ENCODE measurements around the gene AGRN.
"Not testable (repeated sequence)": the region's sequence is repeated elsewhere in the genome, so short reads cannot be mapped to it uniquely, and the experiment has no call there.

The AGRN gene

GRCh38 chr1:1054099-1054700 is 34.3 kb downstream of the AGRN start:
- no peak for FAIRE-seq

- FAIRE-seq, result no peak
Observed at GRCh38 chr1:1054971-1055370, 35.1 kb downstream of the AGRN start.

- FAIRE-seq, result no peak
Observed at GRCh38 chr1:1055841-1056736, 36.2 kb downstream of the AGRN start.

- not testable (repeated sequence) for FAIRE-seq
Observed at GRCh38 chr1:1057769-1058087, 37.8 kb downstream of the AGRN start.

GRCh38 chr1:1058088-1058905 is 38.4 kb downstream of the AGRN start:
- FAIRE-seq, result no peak

- no peak for FAIRE-seq
Observed at GRCh38 chr1:1058921-1059493, 39.1 kb downstream of the AGRN start.

- no peak for FAIRE-seq
Observed at GRCh38 chr1:1059494-1060280, 39.8 kb downstream of the AGRN start.

- FAIRE-seq, result no peak
Observed at GRCh38 chr1:1060281-1061000, 40.5 kb downstream of the AGRN start.

- FAIRE-seq, result no peak
Observed at GRCh38 chr1:1061682-1062345, 41.9 kb downstream of the AGRN start.

GRCh38 chr1:1062348-1063163 is 42.6 kb downstream of the AGRN start:
- FAIRE-seq, result no peak

- FAIRE-seq, result no peak
Observed at GRCh38 chr1:1063261-1063944, 43.5 kb downstream of the AGRN start.

GRCh38 chr1:1063945-1064831 is 44.3 kb downstream of the AGRN start:
- FAIRE-seq, result no peak

- FAIRE-seq, result no peak
Observed at GRCh38 chr1:1065265-1065939, 45.5 kb downstream of the AGRN start.

GRCh38 chr1:1065940-1066304 is 46.0 kb downstream of the AGRN start:
- not testable (repeated sequence) for FAIRE-seq

- FAIRE-seq, result no peak
Observed at GRCh38 chr1:1066403-1067283, 46.7 kb downstream of the AGRN start.

GRCh38 chr1:1067284-1067859 is 47.5 kb downstream of the AGRN start:
- FAIRE-seq, result no peak

All from colon (tissue), 2 donors.